Middle frontal gyrus (tissue), 1 donor: ENCODE measurements around the gene UBE2I.

Experiments used
- DNase-seq: peaks from one replicate; pipeline ENCODE4 v3.0.0-alpha.2; 2015; ENCODE audit warnings: low spot score; ENCODE audit errors: extremely low spot score

The UBE2I gene

GRCh38 chr16:1341495-1342420 is 32.3 kb downstream of the UBE2I start:
- no peak for DNase-seq

GRCh38 chr16:1342526-1343427 is 33.3 kb downstream of the UBE2I start:
- DNase-seq: peak; percentile 41

GRCh38 chr16:1343428-1344242 is 34.2 kb downstream of the UBE2I start:
- no peak for DNase-seq

- DNase-seq: no peak
Measured at GRCh38 chr16:1344499-1344898, 35.1 kb downstream of the UBE2I start.

- DNase-seq: no peak
Measured at GRCh38 chr16:1345087-1345486, 35.7 kb downstream of the UBE2I start.

- no peak for DNase-seq
Measured at GRCh38 chr16:1345651-1346421, 36.4 kb downstream of the UBE2I start.

GRCh38 chr16:1346422-1347285 is 37.2 kb downstream of the UBE2I start:
- no peak for DNase-seq

- no peak for DNase-seq
Measured at GRCh38 chr16:1347286-1347855, 37.9 kb downstream of the UBE2I start.

- no peak for DNase-seq
Measured at GRCh38 chr16:1347962-1348361, 38.5 kb downstream of the UBE2I start.

- no peak for DNase-seq
Measured at GRCh38 chr16:1348441-1348840, 39.0 kb downstream of the UBE2I start.

GRCh38 chr16:1348926-1349325 is 39.5 kb downstream of the UBE2I start:
- DNase-seq: no peak

GRCh38 chr16:1349351-1349750 is 39.9 kb downstream of the UBE2I start:
- DNase-seq: no peak

- no peak for DNase-seq
Measured at GRCh38 chr16:1349951-1350350, 40.5 kb downstream of the UBE2I start.

GRCh38 chr16:1350691-1351090 is 41.3 kb downstream of the UBE2I start:
- no peak for DNase-seq

- no peak for DNase-seq
Measured at GRCh38 chr16:1351215-1351581, 41.8 kb downstream of the UBE2I start.

GRCh38 chr16:1351582-1352362 is 42.3 kb downstream of the UBE2I start, which contains the start of the genes GNPTG and TSR3:
TSS of gene GNPTG (plus strand) at chr16:1351931. CDS start at chr16:1351966, 35 bp downstream.
TSS of gene TSR3 (minus strand) at chr16:1351878. CDS start at chr16:1351804, 74 bp downstream.
- peak; percentile 73 for DNase-seq

GRCh38 chr16:1354815-1355540 is 45.5 kb downstream of the UBE2I start:
- no peak for DNase-seq

GRCh38 chr16:1355591-1355990 is 46.2 kb downstream of the UBE2I start:
- DNase-seq: no peak
